Stimulated activated CD4-positive, alpha-beta T cell treated with anti-CD3 and anti-CD28 coated beads, TNF-alpha, amount 100 ng/mL, for 4 hours (primary cell): Measurements from ENCODE around the gene CDC73.
"Not testable (repeated sequence)": the region's sequence is repeated elsewhere in the genome, so short reads cannot be mapped to it uniquely, and the experiment has no call there.

ENCODE experiments used
- DNase-seq, 3 experiments: peaks; one replicate each; pipeline ENCODE4 v3.0.0-alpha.2; 2020; ENCODE audit warnings: low read depth in 3 of 3

Gene CDC73

DNA sequence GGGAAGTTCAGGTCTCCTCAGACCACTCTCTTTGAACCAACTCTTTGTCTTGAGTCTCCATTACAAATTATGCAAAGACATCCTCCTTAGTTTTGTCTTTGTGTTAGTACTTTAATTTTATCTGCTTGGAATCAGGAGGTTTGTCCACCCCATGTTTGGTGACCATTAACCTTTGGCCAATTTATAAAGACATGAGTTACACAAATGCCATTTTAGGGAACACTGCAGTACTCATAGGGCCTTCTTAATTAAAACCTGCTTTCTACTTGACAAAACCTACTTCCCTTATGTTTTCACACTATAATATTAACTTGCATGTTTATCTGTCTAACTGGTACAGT, 7.9 kb upstream of the CDC73 start:
- DNase-seq = no peak

DNA sequence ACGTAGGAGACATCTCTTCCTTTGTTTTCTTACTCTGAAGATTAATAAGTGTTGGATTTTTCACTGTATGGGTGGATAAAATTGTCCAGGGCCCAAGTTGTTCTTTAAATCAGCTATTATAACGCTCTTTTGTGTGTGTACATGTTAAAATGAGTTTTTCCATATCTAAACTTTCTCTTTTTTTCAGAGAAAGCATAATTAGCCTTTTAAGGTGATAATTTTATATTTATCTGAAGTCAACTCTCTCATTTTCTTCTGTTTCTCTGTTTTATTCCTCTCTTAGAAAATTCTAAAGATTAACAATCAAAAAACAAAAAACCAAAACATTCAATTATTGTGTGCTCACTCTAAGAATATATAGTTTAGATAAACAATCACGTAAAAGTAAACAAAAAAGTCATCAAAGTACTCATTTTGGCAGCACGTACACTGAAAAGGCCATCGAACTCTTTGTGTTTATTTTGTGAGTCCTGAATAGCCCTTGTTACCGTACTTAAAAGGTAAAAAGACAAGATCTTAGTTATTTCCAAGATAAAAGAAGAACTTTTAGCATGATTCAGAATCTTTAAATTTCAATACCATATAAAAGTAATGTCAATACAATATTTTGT, 7.2 kb upstream of the CDC73 start:
- no peak for DNase-seq

DNA sequence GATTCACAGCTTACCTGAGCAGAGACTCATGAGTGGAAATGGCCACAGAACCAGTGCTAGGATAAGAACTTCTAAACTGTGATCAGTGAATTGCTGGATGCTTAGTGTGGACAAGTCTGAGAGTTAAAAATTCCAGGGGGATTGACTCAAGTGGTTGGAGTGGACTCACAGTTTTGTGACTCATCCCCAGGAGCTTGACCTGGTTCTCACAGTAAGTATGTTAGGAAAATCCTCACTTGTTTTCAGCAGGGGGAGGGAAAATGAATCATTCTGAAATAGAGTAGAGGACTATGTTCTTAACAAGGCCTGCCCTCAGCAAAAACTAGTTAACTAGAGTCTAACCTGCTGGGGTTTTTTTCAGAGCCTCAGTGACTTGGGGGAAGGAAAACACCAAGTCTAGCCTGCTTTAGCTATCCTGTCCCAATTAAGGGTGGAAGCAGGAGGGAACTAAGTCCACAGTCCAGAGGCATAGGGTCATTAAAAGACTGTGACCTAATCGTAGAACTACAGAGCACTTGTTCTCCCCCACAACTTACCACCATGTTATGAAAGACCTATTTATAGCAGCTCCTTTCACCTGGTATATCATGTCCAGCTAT, 6.1 kb upstream of the CDC73 start:
- DNase-seq = no peak

DNA sequence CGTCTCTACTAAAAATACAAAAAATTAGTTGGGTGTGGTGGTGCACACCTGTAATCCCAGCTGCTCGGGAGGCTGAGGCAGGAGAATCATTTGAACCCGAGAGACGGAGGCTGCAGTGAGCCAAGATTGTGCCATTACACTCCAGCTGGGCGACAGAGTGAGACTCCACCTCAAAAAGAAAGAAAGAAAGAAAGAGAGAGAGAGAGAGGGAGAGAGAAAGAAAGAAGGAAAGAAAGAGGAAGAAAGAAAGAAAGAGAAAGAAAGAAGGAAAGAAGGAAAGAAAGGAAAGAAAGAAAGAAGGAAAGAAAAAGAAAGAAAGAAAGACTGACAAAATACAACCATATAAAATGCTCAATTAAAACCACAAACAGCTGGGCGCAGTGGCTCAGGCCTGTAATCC, 4.7 kb upstream of the CDC73 start:
- DNase-seq = not testable (repeated sequence)

DNA sequence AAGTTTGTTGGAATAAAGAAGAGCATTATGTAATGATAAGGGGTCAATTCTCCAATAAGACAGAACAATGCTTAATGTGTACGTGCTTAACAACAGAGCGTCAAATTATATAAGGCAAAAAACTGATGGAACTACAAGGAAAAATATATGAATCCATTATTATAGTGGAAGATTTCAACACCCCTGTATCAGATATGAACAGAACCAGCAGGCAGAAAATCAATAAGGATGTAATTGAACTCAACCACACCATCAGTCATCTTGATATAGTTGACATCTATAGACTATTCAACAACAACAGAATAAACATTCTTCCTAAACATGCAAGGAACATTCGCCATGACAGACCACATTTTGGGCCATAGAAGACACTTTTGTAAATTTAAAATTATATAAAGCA, 3.6 kb upstream of the CDC73 start:
- no peak for DNase-seq

DNA sequence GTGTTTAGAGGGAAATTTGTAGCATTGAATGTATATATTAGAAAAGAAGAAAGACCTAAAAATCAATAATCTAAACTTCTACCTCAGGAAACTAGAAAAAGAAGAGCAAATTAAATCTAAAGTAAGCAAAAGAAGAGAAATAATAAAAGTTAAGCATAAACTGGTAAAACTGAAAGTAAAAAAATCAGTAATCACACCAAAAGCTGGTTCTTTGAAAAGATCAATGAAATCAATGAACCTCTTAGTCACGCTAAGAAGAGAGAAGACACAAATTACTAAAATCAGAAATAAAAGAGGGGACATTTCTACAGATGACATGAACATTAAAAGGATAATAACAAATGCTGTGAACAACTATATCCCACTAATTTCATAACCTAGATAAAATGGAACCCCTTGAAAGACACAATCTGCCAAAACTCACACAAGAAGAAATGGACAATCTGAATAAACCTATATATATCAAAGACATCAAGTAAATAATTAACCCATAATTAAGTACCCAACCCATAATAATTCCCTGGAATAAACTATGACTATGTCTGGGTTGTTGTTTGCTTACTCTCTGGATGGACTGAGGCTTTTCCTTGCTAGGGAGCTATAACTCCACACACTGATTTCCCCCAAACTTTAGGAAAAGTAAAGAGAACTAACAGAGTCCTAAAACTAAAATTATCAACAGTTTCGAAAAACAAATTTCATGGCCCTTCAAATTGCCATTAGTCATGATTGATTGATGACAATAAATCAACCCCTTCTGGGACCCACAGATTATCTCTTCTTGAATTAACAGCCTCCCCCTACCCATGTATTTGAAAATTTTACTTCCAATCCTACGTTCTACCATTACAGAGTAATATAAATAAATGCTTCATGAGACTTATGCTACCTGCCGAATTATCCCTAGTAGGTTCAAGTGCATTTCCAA, 2.8 kb upstream of the CDC73 start:
- no peak for DNase-seq

DNA sequence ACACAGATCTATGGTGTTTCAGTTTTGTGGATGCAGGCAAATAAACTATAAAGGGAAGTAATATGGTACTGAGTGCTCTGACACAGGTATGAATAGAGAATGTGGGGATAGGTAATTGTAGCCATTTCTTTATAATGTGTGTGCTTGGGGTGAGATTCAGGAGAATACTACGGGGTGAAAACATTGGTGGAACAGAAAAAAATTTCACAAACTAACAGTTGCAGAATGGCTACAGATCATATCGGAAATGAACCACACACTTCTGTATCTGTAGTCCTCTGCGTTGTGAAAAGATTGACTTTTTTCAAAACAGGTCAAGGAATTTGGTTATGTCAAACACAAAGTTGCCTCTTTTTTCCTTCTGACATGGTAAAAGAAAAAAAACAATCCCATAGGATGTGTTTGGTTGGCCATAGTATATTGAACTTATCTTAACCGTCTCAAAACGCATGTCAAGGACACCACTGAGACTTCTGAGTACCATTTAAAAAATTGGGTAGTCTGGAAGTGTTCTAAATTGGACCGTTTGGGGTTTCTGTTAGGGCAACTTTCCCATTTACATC, 1.1 kb upstream of the CDC73 start:
- no peak for DNase-seq

DNA sequence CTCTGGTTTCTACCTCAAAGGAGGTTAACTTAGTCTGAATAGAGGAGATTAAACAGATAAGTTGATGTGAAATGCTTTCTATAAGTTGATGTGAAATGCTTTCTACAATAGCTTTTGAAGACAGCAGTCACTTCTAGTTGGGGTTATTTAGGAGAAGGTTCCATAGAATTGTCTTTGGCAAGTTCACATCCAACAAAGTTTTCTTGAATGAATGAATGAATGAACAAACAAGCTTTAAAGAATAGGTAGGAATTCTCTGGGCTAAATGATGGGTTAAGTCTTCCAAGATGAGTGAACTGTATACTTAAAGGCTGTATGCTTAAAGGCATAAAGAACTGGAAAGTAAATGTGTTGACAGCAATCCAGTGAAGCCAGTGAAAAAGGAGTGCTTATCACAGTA, 1.9 kb downstream of the CDC73 start:
- no peak for DNase-seq

DNA sequence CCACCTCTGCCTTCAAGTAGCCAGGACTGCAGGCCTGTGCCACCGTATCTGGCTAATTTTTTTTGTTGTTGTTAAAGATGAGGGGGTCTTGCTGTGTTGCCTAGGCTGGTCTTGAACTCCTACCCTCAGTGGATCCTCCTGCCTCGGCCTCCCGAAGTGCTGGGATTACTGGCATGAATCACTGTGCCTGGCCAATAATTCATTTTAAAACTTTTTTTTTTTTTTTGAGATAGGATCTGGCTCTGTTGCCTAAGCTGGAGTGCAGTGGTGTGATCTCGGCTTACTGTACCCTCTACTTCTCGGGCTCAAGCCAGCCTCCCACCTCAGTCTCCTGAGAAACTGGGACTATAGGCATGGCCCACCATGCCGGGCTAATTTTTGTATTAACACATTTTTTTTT, 3.5 kb downstream of the CDC73 start:
- DNase-seq = no peak

DNA sequence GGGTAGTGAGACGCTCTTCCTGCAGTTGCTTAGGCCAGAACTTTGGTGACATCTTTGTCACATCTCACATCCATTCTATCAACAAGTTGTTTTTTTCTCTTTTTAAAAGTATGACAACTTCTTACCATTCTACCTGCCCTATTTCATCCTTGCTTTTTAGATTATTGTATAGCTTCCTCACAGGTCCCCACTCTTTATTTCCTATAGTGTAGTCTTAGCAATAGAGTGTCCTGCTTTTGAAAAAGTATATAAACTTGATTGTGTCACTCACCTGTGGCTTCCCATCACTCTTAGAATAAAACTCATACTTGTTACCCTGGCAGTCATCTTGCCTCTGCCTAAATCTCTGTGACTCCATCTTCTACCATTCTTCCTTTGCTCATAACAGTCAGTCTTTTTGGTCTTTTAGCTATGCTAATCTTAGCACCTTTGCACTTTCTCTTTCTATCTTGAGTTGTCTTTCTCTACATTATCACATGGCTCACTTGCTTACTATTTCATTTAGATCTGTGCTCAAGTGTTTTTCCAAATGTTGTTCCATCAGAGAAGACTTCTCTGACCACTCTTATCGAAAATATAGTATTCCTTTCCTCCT, 9.5 kb downstream of the CDC73 start:
- no peak for DNase-seq

DNA sequence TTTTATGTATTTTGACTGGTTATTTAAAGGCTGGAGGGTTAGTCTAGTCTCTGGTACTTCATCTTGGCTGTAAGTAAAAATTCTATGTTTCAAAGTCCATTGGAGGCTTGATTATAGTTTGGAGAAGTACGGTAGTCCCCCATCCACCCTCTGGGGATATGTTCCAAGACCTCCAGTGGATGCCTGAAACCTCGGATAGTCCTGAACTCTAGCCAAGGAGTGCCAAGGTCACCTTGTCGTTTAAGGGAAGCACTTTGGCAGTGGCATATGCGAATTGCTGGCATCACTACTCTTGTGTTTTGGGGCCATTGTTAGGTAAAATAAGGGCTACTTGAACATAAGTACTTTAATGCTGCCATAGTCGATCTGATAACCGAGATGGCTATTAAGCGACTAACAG, 18.4 kb downstream of the CDC73 start:
- DNase-seq = no peak

DNA sequence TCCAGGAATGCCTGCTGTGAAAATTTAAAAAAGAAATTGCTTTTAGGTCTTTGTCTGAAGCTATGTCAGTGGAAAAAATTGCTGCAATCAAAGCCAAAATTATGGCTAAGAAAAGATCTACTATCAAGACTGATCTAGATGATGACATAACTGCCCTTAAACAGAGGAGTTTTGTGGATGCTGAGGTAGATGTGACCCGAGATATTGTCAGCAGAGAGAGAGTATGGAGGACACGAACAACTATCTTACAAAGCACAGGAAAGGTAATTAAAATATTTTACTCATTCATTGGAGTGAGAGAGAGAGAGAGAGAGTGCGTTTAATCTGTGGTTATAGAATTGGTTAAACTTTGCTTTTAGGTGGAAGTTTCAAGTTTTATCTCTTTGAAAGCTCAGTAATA, 20.0 kb downstream of the CDC73 start:
- no peak for DNase-seq

DNA sequence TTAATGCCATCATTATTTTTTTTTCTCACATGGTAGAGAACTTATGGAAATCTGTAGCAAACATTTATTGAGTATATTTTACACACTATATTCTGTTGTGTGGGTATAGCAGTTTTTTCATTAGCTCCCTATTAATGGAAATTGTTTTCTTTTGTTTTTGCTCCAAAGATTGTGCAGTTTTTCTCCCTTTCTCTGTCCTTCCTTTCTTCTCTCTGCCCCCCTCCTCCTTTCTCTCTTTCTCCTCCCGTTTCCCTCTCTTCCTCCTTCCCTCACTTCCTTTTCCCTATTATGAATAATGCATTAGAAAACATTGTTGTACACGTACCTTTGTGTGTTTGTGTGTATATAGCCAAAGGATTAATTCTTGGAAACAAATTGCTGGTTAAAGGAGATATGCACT, 20.6 kb downstream of the CDC73 start:
- no peak for DNase-seq

DNA sequence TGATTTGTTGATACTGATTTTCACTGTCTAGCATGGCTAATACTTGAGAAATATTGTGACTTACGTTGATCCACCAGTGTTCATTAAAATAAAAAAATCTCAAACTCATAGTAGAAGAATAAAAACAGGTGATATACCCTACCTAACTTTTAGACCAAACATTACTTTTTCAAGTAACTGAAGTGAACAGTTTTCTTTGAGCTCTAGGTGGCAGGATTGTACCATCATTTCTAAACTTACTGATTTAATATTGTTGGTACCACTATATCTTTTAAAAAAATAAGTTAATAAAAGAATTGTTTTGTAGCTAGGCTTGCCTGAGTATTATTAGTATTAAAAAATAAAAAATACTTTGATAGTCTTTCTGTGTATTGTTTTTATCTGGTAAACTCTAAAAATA, 21.5 kb downstream of the CDC73 start:
- DNase-seq = no peak

DNA sequence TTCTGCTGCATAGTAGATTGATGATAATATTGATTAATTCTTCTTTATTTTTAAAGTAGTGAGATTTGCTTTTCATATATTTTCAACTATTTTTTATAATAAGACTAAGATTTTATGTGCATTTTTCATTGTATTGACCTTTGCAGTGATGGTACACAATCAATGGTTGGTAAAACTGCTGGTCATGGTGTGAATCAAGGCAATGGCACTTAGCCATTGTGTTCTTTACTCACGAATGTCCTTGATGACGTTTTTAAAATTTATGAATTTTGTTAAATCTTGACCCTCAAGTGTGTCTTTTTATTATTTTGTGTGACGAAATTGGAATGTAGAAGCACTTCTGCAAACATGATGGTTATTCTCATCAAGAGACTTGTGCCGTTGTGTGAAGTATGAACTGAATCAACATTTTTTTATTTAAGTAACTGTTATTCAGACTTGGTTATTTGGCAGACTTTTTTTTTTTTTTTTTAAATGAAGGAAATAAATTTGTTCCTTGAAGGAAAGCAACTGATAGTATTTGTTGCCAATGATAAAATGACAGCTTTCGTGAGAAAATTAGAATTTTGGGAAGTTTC, 22.6 kb downstream of the CDC73 start:
- no peak for DNase-seq

DNA sequence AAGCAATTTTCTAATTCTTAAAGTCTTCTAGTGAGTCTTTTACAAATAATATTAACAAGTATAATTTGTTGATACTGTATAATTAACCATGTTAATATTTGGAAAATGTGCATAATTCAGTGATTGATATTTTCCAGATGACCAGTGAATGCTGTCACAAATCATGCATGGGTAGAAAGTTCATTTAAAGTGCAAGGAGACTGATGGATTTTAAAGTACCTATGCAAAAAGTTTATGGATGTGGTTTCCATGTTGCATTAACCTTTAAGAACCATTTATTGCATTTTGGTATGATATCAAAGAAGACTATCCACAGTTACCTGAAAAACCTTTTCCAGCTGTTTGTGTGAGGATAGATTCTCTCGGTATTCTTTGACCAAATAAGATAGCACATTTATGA, 23.2 kb downstream of the CDC73 start:
- no peak for DNase-seq

DNA sequence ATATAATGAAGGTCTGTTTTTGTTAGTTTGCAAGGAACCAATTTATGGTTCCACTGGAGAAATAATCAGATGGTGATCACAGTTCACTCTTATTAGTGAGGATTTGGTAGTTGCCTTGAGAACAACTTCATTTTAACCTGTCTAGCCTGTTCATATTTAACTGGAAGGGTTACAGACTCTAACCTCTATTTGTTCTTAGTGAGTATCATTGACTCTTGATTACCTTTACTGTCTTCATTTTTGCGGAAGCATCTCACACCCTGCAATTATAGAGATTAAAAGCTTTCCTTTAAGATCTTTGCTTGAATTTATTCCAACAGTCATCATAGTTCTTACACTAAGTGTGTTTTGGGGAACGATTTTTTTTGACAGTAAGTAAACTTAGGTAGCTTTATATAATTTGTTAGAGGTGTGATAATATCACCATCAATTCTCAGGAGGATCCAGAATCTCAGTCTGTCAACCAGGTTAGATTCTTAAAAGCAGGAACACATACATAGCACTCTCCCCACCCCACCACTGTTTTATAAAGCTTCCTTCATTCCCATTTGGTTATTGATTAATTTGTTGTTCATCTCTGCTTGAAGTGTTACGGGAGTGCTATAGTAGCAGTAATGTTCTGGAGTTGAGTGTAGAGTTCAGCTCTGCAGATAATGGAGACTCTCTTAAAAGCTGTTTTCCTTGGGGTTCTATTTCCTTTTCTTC, 34.4 kb downstream of the CDC73 start:
- DNase-seq = no peak

DNA sequence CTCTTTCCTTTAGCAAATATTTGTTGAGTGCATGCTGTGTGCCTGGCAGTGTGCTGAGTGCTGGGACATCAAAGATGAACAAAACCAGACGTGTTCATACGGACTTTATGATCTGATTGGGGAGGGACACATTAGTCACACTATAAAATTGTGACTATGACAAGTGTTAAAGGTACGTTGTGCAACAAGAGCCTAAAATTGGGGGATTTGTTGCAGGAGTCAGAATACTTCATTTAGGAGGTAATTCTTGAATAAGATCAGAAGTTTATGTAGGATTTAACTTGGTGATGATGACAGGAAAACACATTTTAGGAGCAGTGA, 35.0 kb downstream of the CDC73 start:
- DNase-seq = no peak

DNA sequence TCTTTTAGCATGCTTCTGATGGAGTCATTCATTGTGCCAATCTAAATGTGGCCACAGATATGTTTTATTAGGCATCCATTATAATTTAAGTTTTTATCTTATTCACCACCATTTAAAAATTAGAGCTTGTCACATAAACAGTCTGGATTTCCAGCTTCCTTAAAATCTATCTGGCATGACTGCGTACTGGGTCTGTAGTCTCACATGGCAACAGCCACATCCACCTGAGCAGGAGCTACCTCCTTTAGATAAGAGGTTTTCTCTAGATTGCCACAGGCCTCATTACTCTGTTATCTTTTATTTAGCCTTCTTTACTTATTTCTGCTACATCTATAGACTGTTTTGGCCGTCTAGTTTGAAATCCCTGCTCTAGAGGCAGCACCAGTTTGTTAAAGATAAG, 35.5 kb downstream of the CDC73 start:
- no peak for DNase-seq

DNA sequence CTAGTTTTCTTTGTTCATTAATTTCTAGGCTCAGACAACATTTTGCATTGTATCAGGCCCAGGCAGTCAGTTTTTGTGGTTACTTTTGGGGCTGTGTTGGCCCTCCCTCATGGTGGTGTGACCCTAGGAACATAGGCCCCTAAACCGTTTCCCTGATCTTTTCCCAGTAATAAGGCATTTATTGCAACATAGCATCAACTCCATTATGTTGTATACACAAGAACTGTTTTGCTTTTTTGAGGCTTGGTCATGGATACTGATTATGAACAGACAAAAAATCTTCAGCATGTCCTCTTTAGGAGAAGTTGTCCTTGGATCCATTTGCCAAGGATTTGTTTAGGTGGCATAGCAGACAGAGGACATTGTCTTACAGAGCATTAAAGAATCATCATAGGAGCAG, 54.3 kb downstream of the CDC73 start:
- no peak for DNase-seq

DNA sequence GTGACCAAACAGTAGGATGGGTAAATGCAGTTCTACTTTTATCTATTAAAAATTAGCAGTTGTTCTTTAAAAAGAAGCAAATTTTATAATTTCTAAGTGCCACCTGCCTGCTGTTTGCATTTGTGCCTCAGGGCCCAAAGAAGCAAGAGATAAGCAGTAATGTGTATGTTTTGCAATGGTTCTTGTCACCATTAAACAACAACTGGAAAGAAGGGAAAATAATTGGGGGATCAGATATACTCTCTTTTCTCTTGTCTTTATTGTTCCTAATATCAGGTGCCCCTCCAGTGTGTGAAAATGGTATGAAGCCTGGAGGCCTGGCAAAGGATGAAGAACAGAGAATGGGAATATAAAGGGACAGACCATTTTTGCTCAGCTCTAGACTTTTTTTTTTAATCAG, 55.0 kb downstream of the CDC73 start:
- no peak for DNase-seq

DNA sequence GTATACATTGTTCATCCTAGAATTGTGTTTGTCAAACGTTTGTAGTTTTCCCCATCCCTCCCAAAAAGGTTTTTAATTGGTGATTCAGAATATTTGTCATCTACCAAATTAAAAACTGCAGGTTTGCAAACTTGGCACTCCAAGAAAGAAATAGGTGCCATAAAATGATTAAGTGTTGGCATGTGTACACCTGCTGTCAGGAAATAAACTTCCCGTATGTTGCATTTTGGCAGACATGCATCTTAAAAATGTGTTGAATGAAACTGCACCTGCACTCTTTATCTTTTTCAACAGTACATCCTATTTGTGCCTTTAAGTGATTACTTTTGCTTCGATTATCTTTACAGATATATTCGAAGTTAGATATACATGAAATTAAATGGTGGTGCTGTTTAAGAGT, 57.3 kb downstream of the CDC73 start:
- no peak for DNase-seq
